Heart left ventricle (tissue), 16 donors: Measurements from ENCODE around the gene DMPK. TPM values are rescaled to one million over a fixed set of nuclear protein-coding genes. Genes with fewer than 3 reads are reported as not detected.

Experiments used
- ATAC-seq, 4 donors: fragments of 200-7000 bp; cut with Tn5 transposase; one replicate each; pipeline ENCODE4 v1.9.1; 2020 to 2022; ENCODE audit warnings: moderate library complexity in 4 of 4, mild to moderate bottlenecking in 3 of 4, moderate number of reproducible peaks in 1 of 4
- DNase-seq, 5 donors: peaks; one replicate each; pipeline ENCODE4 v3.0.0-alpha.2; 2020
- H3K27ac ChIP-seq, 12 donors: fragments of 200-600 bp; sonication (generic) in 4 of 12; one replicate each; pipeline versions ENCODE4 v1.5.0 to v1.8.0; 2016 to 2022; ENCODE audit warnings: mild to moderate bottlenecking in 2 of 12
- H3K27me3 ChIP-seq, 9 donors: fragments of 200-600 bp; sonication (generic) in 2 of 9; one replicate each; pipeline versions ENCODE4 v1.5.1 to v1.8.0; 2016 to 2022; ENCODE audit warnings: mild to moderate bottlenecking in 3 of 9
- H3K36me3 ChIP-seq, 9 donors: fragments of 200-600 bp; sonication (generic) in 2 of 9; one replicate each; pipeline versions ENCODE4 v1.5.0 to v1.8.0; 2018 to 2022; ENCODE audit warnings: mild to moderate bottlenecking in 2 of 9
- H3K4me1 ChIP-seq, 12 donors: fragments of 200-600 bp; sonication (generic) in 4 of 12; one replicate each; pipeline versions ENCODE4 v1.5.0 to v1.8.0; 2016 to 2022; ENCODE audit warnings: mild to moderate bottlenecking in 3 of 12
- H3K4me3 ChIP-seq, 12 donors: fragments of 200-600 bp; sonication (generic) in 4 of 12; one replicate each; pipeline versions ENCODE4 v1.5.0 to v1.8.0; 2017 to 2022; ENCODE audit warnings: mild to moderate bottlenecking in 9 of 12, moderate library complexity in 4 of 12
- H3K9me3 ChIP-seq, 12 donors: fragments of 200-600 bp; sonication (generic) in 4 of 12; one replicate each; pipeline versions ENCODE4 v1.5.0 to v1.8.0; 2016 to 2022; ENCODE audit warnings: mild to moderate bottlenecking in 1 of 12
- POLR2A ChIP-seq, 2 donors: fragments of 450-650 bp; IDR thresholded peaks; one replicate each; pipeline ENCODE4 v1.6.1; 2017; ENCODE audit warnings: antibody characterized with exemption in 2 of 2, mild to moderate bottlenecking in 2 of 2, moderate library complexity in 2 of 2
- WGBS, 4 donors: extraction: QIAGEN DNeasy Blood & Tissue Kit in 2 of 4; methylation state at CpG; one replicate each; pipeline versions ENCODE4 v1.1.5 to v1.1.7; 2013 to 2018; 5-methylcytosine and 5-hydroxymethylcytosine counted together
- intact Hi-C, 10 donors: fragments of 100-400 bp; cut with DNase I; formaldehyde crosslinking; loops; one replicate each; pipeline versions ENCODE4 v1.11.1 to v1.14.2; 2022
- polyA plus RNA-seq, 2 donors: library from polyadenylated mRNA; stranded (reverse); fragments of 200-250 nt; gene quantifications; one replicate each; pipeline ENCODE4 v1.2.3, GENCODE V29; 2013
- total RNA-seq, 9 donors: library from RNA; depleted of rRNA in 2 of 9; stranded (reverse); fragments of >200 nt in 2 of 9; fragmentation: NEBNext Ultra II Directional in 3 of 9; extraction: Animal tissue kit (Norgen Biotek cat#: 25700) in 3 of 9; gene quantifications; one replicate each; pipeline versions ENCODE4 v1.1.0 to v1.2.4, GENCODE V29; 2016 to 2023
- TF ChIP-seq, protein P1 (sequence below), 12 donors: fragments of 200-600 bp; sonication (generic) in 4 of 12; IDR thresholded peaks; one replicate each; pipeline versions ENCODE4 v1.5.0 to v1.8.0; 2018 to 2022; ENCODE audit warnings: antibody characterized with exemption in 12 of 12, mild to moderate bottlenecking in 5 of 12
- donor health status: ischemic (EF 13 %, LVEDD 7.1; RV severe dilation, severe dysfunction).
- donor health status: healthy with polysubstance abuse.
- donor health status: DM: no; HTN: yes; CAD: no.
- donor health status: DM: no; HTN: no; CAD: no.
- donor health status: ischemic (EF 25% LVEDD 6.9; RV normal size, moderate dysfunction).
- donor health status: ischemic (EF 25% LVEDD 5.7; RV mildly dilated, moderate dysfunction).
- donor health status: healthy.
- donor health status: DM: yes; HTN: yes; CAD: no.
- donor health status: ischemic (EF 35%, LVEDD 5.7; RV mildly dilated, moderate dysfunction).
- donor health status: nonischemic (EF 11% LVEDD 7.7; RV severe dilation, severe dysfunction).
- donor health status: DM: yes; HTN: yes; CAD: no.
- donor health status: PGD.
- donor health status: ischemic (EF 29% LVEDD 5.4; RV normal size, mild dysfunction).
- donor health status: nonischemic (EF 23%, LVEDD 6.1; RV moderate dilation, normal function).

DMPK gene
- total and polyA plus RNA-seq, 11 donors, result 131 to 778 (median 311) TPM

DNA sequence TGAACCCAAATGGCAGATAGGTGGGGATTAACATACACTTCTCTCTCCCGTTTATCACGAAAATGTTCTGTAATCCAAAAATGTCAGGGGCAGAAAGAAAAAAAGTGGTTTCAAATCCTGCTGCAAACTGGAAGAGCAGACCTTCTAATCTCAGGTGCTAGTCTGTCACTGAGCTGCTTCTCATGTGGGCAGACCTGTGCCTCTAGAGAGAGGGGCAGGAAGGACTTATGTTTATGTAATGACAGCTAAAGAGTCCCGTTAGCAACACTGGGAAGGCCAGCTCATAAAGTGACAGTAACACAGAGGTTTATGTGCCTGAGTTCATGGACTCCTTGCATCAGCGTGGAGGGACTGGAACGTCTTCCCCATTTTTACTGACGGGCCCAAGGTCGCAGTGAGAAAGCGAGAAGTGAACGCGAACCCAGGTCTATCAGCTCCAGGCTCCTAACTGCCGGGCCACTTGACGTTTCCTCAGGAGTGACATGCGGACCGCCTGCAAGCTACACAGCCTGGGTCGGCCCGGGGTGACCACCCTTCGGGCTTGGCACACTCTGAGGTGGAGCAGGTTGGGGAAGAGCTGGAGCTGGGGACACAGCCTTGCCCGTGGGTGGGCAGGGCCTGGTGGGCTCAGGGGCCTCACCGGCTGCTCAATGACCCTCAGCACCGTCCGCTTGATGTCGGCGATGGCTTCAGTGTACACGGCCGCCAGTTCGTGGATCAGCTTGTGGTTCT is 42.4 kb upstream of the DMPK start:
- Histone ChIP-seq H3K9me3 (no peaks in the 10 kb centered on the region), H3K27me3 (no peaks in the 10 kb centered on the region), H3K4me3 (no peak overlapping the region), H3K36me3 (peaks cover 0 to 96% (median 90%) of the 10 kb centered on the region in 9 donors), H3K27ac (no peak overlapping the region), H3K4me1 (peaks cover 0 to 8% (median 0%) of the 10 kb centered on the region in 12 donors)
- TF ChIP-seq, protein P1, sequence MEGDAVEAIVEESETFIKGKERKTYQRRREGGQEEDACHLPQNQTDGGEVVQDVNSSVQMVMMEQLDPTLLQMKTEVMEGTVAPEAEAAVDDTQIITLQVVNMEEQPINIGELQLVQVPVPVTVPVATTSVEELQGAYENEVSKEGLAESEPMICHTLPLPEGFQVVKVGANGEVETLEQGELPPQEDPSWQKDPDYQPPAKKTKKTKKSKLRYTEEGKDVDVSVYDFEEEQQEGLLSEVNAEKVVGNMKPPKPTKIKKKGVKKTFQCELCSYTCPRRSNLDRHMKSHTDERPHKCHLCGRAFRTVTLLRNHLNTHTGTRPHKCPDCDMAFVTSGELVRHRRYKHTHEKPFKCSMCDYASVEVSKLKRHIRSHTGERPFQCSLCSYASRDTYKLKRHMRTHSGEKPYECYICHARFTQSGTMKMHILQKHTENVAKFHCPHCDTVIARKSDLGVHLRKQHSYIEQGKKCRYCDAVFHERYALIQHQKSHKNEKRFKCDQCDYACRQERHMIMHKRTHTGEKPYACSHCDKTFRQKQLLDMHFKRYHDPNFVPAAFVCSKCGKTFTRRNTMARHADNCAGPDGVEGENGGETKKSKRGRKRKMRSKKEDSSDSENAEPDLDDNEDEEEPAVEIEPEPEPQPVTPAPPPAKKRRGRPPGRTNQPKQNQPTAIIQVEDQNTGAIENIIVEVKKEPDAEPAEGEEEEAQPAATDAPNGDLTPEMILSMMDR (IDR thresholded peaks at IDR 0.05), result no peak
- no peak for TF ChIP-seq POLR2A (IDR thresholded peaks at IDR 0.05)
- intact Hi-C loops, result no loop called here
- WGBS, 4 donors, result 84 to 93% (median 88%) methylated on average over 14 to 26 of the region's 26 CpGs
- ATAC-seq (no peak), DNase-seq (peak in 2 of 5 donors; percentile 6 to 54)

DNA sequence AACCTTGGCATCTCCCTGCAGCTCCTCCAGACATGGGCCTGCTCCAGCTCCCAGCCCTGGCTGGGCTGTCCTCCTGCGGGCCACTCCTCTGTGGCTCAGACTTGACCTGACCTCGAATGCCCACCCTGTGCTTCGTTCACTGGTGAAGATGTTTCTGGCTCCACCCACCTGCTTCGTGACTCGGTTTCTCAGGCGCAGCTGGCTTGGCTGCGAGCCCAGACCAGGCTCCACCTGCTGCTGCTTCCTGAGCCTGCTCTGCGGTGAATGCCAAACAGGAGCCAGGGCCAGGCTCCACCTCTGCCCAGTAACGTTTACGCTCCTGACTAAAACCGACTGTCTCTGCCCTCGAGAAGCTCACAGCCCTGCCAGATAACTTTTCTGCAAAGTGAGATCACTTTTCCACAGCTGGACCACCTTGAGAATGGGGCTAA is 41.8 kb upstream of the DMPK start:
- Histone ChIP-seq H3K27me3 (no peaks in the 10 kb centered on the region), H3K36me3 (peaks cover 0 to 91% (median 84%) of the 10 kb centered on the region in 9 donors), H3K27ac (no peak overlapping the region), H3K9me3 (no peaks in the 10 kb centered on the region), H3K4me3 (no peak overlapping the region), H3K4me1 (peaks cover 0 to 8% (median 0%) of the 10 kb centered on the region in 12 donors)
- 35 to 68% (median 62%) methylated on average over 10 to 12 of the region's 12 CpGs for WGBS, 4 donors
- no peak for TF ChIP-seq POLR2A (IDR thresholded peaks at IDR 0.05)
- TF ChIP-seq, protein P1 (IDR thresholded peaks at IDR 0.05), result no peak
- peak in 2 of 5 donors; percentile 30 to 55 for DNase-seq
- intact Hi-C loops, result no loop called here
- no peak for ATAC-seq

DNA sequence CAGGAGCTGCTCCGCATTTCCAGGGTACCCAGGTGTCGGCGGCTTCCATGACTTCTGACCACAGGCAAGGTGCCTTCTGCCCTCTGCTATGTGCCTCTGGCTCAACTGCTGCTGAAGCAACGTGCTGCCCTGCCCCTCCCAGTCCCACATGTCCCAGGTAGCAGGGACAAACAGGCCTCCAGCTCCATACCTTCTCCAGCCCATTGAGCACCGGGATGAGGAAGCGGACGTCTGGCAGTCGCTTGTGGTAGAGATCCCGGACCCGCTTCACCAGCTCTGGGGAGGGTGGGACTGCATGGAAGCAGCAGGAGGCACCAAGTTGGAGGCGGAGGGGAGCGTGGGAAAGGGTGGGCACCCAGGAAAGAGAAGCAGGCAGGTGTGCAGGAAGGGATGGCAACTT is 40.9 kb upstream of the DMPK start:
- H3K27ac ChIP-seq, result no peak overlapping the region
- DNase-seq, result peak in 2 of 5 donors; percentile 17 to 42
- H3K4me1 ChIP-seq, result peaks cover 0 to 8% (median 0%) of the 10 kb centered on the region in 12 donors
- H3K4me3 ChIP-seq, result no peak overlapping the region
- no peaks in the 10 kb centered on the region for H3K27me3 ChIP-seq
- TF ChIP-seq, protein P1 (IDR thresholded peaks at IDR 0.05), result no peak
- no peak for TF ChIP-seq POLR2A (IDR thresholded peaks at IDR 0.05)
- intact Hi-C loops, result no loop called here
- no peaks in the 10 kb centered on the region for H3K9me3 ChIP-seq
- peaks cover 0 to 82% (median 75%) of the 10 kb centered on the region in 9 donors for H3K36me3 ChIP-seq
- ATAC-seq, result no peak
- 93 to 96% (median 95%) methylated on average over 7 to 12 of the region's 12 CpGs for WGBS, 4 donors

DNA sequence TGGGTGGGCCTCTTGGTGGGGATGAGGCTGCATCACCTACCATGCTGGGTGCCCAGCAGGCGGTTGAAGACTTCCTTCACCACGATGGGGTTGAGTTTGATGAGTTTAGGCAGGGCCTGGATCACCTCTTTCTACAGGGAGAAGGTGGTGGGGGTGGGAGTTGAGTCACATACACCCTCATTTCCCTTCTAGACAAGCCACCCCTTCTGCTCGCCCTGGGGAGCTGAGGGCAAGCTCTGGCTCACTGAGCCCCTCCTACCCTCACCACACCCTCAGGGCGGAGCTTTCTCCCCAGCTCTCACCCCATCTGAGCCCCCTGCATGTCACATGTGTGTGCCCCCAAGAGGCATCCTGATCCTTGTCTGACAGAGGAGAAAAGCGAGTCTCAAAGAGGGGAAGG is 40.4 kb upstream of the DMPK start:
- WGBS, 4 donors, result 87 to 97% (median 91%) methylated on average over 5 of the region's 5 CpGs
- H3K27ac ChIP-seq, result no peak overlapping the region

More for the DNA sequence above, 40.4 kb upstream of the DMPK start:
- ATAC-seq, result no peak
- intact Hi-C loops, result no loop called here
- Histone ChIP-seq H3K9me3 (no peaks in the 10 kb centered on the region), H3K36me3 (peaks cover 0 to 78% (median 70%) of the 10 kb centered on the region in 9 donors), H3K4me3 (no peak overlapping the region), H3K4me1 (peaks cover 0 to 9% (median 0%) of the 10 kb centered on the region in 12 donors), H3K27me3 (no peaks in the 10 kb centered on the region)
- TF ChIP-seq POLR2A (IDR thresholded peaks at IDR 0.05), result no peak
- TF ChIP-seq, protein P1 (IDR thresholded peaks at IDR 0.05), result no peak
- peak in 1 of 5 donors; percentile 45 for DNase-seq
